ENCODE measurements around the gene GAB1. TPM values are rescaled to one million over a fixed set of nuclear protein-coding genes. Genes with fewer than 3 reads are reported as not detected.

GAB1 gene
- total and polyA plus RNA-seq, 2 of the 13 experiments (the other 11 are each of a cell fraction or from before 2014, with no cell fraction given), result 8.7 to 14.7 TPM

- TF ChIP-seq BCLAF1 (IDR thresholded peaks at IDR 0.05), result no peak
- peak; percentile 78 for TF ChIP-seq SPEN (CRISPR knock-in tag; IDR thresholded peaks at IDR 0.05; ENCODE audit: low read depth)
- no peak for TF ChIP-seq ZBTB7B (CRISPR knock-in tag; IDR thresholded peaks at IDR 0.05)
- TF ChIP-seq TARDBP (CRISPR knock-in tag; IDR thresholded peaks at IDR 0.05), result 0 out of 2 replicates have a peak, but pooled peaks have one; percentile 5
- TF ChIP-seq ZNF430 (CRISPR knock-in tag; IDR thresholded peaks at IDR 0.05), result 0 out of 2 replicates have a peak, but pooled peaks have one; percentile 3
- no peak for TF ChIP-seq SRSF9 (IDR thresholded peaks at IDR 0.05; ENCODE audit: borderline replicate concordance, insufficient read depth, low read depth, low read length, poor library complexity, severe bottlenecking)
- TF ChIP-seq KDM2A (CRISPR knock-in tag; IDR thresholded peaks at IDR 0.05; ENCODE audit: borderline replicate concordance, low read depth), result peak; percentile 84
- peak; percentile 49; the same call in 1 of the 2 replicates for TF ChIP-seq ZNF747 (CRISPR knock-in tag; IDR thresholded peaks at IDR 0.05; ENCODE audit: borderline replicate concordance)
- no peak for TF ChIP-seq ZNF605 (CRISPR knock-in tag; IDR thresholded peaks at IDR 0.05)
- TF ChIP-seq RFXANK (CRISPR knock-in tag; IDR thresholded peaks at IDR 0.05), result no peak
- no peak for TF ChIP-seq AGO1 (IDR thresholded peaks at IDR 0.05; ENCODE audit: low read depth, low read length, poor library complexity, severe bottlenecking)
- 0 out of 2 replicates have a peak, but pooled peaks have one; percentile 58 for TF ChIP-seq ZNF878 (CRISPR knock-in tag; IDR thresholded peaks at IDR 0.05)
- TF ChIP-seq ZFP37 (CRISPR knock-in tag; IDR thresholded peaks at IDR 0.05; ENCODE audit: borderline replicate concordance), result no peak
- peak; percentile 40; the same call in 1 of the 2 replicates for TF ChIP-seq RBAK (CRISPR knock-in tag; IDR thresholded peaks at IDR 0.05)
- no peak for TF ChIP-seq ZBTB39 (CRISPR knock-in tag; IDR thresholded peaks at IDR 0.05)
- no peak for TF ChIP-seq HNF4G (IDR thresholded peaks at IDR 0.05; ENCODE audit: borderline replicate concordance, low read depth, low read length)
- no peak for TF ChIP-seq HNF4G (CRISPR knock-in tag; IDR thresholded peaks at IDR 0.05; ENCODE audit: borderline replicate concordance, low read depth)
- TF ChIP-seq MTERF4 (CRISPR knock-in tag; IDR thresholded peaks at IDR 0.05), result peak; percentile 77
- TF ChIP-seq ZC3H13 (CRISPR knock-in tag; IDR thresholded peaks at IDR 0.05), result 0 out of 2 replicates have a peak, but pooled peaks have one; percentile 55
- TF ChIP-seq ZNF468 (CRISPR knock-in tag; IDR thresholded peaks at IDR 0.05), result peak; percentile 47; the same call in 1 of the 2 replicates
- peak; percentile 33; the same call in 1 of the 2 replicates for TF ChIP-seq ATF2 (CRISPR knock-in tag; IDR thresholded peaks at IDR 0.05)
These were observed 176.9 kb downstream of the GAB1 start, which contains the start of gene SMARCA5 (continued) for GRCh38 chr4:143513314-143514168.
